H1 (cell line): Measurements from ENCODE around the gene FUBP3. TPM values are rescaled to one million over a fixed set of nuclear protein-coding genes. Genes with fewer than 3 reads are reported as not detected.

Source experiments
- CTCF ChIA-PET: fragments of 300-600 bp; sonication (Branson Sonifier 250); formaldehyde crosslinking; loops from one replicate; lab custom pipeline; 2021; ENCODE audit not compliant: partially characterized antibody; lab: Charles Lee
- POLR2A ChIA-PET: fragments of 300-600 bp; sonication (Branson Sonifier 250); formaldehyde crosslinking; loops from one replicate; lab custom pipeline; 2021; ENCODE audit warnings: inconsistent platforms; ENCODE audit not compliant: partially characterized antibody; lab: Charles Lee
- DNase-seq, 2 experiments: peaks; one replicate each; pipeline versions ENCODE4 v3.0.0 to v3.0.0-alpha.2; 2010 to 2022; ENCODE audit warnings: low spot score in 2 of 2, low read depth in 1 of 2, mixed read lengths in 1 of 2
- FAIRE-seq: peaks from 2 replicates; lab custom pipeline; 2011; peaks lifted over from hg19 to GRCh38; lab: Jason Lieb, UNC
- H2AFZ ChIP-seq: 2 replicates; pipeline ENCODE4 v1.8.1; 2012; ENCODE audit warnings: low read length, inconsistent platforms
- H2AK5ac ChIP-seq: 2 replicates; pipeline ENCODE4 v1.6.1; 2013; ENCODE audit warnings: low read depth, low read length
- H2BK120ac ChIP-seq: replicated peaks from 2 replicates; pipeline ENCODE3; 2013; ENCODE audit warnings: low read depth, low read length, inconsistent platforms
- H2BK12ac ChIP-seq: 2 replicates; pipeline ENCODE4 v1.6.1; 2013; ENCODE audit warnings: low read depth, low read length
- H2BK15ac ChIP-seq: 2 replicates; pipeline ENCODE4 v1.6.1; 2013; ENCODE audit warnings: low read length
- H2BK20ac ChIP-seq: 2 replicates; pipeline ENCODE4 v1.6.1; 2013; ENCODE audit warnings: low read length
- H2BK5ac ChIP-seq: 2 replicates; pipeline ENCODE4 v1.6.1; 2013; ENCODE audit warnings: low read depth, low read length
- H3K14ac ChIP-seq: 2 replicates; pipeline ENCODE4 v1.6.1; 2013; ENCODE audit warnings: inconsistent platforms; ENCODE audit not compliant: insufficient read length
- H3K18ac ChIP-seq: 2 replicates; pipeline ENCODE4 v1.6.1; 2013; ENCODE audit warnings: low read length; ENCODE audit errors: extremely low read depth
- H3K23ac ChIP-seq: 2 replicates; pipeline ENCODE4 v1.6.1; 2013; ENCODE audit warnings: inconsistent platforms; ENCODE audit not compliant: insufficient read length
- H3K23me2 ChIP-seq: 2 replicates; pipeline ENCODE4 v1.6.1; 2013; ENCODE audit warnings: low read depth, low read length
- H3K27ac ChIP-seq: 2 replicates; pipeline ENCODE4 v1.6.1; 2011; ENCODE audit warnings: low read depth, low read length, inconsistent platforms
- H3K27me3 ChIP-seq, 4 experiments: replicated peaks in 1 of 4; 1 replicate in 1 of 4; 2 replicates in 3 of 4; pipeline versions ENCODE4 v1.6.1 to v1.8.1; 2011 to 2013; ENCODE audit warnings: low read length in 3 of 4, mild to moderate bottlenecking in 3 of 4, inconsistent platforms in 2 of 4, mixed read lengths in 2 of 4, moderate library complexity in 1 of 4; ENCODE audit not compliant: control insufficient read depth in 3 of 4, insufficient read depth in 3 of 4; ENCODE audit errors: extremely low read depth in 1 of 4
- H3K36me3 ChIP-seq, 4 experiments: 2 replicates each; pipeline versions ENCODE4 v1.6.1 to v1.8.1; 2011 to 2013; ENCODE audit warnings: mild to moderate bottlenecking in 4 of 4, low read length in 3 of 4, moderate library complexity in 2 of 4, control low read depth in 1 of 4, inconsistent platforms in 1 of 4; ENCODE audit not compliant: insufficient read depth in 4 of 4, control insufficient read depth in 2 of 4
- H3K4ac ChIP-seq: replicated peaks from 2 replicates; pipeline ENCODE3; 2013; ENCODE audit warnings: low read length, low read depth, mixed read lengths, inconsistent platforms; ENCODE audit not compliant: insufficient read length
- H3K4me1 ChIP-seq, 4 experiments: replicated peaks in 1 of 4; 1 replicate in 1 of 4; 2 replicates in 3 of 4; pipeline versions ENCODE4 v1.6.1 to v1.8.1; 2011 to 2013; ENCODE audit warnings: low read length in 3 of 4, inconsistent platforms in 2 of 4, mixed read lengths in 1 of 4; ENCODE audit not compliant: insufficient read depth in 4 of 4, control insufficient read depth in 3 of 4
- H3K4me2 ChIP-seq, 2 experiments: 2 replicates each; pipeline versions ENCODE4 v1.6.1 to v1.8.1; 2011 to 2013; ENCODE audit warnings: low read depth in 2 of 2, low read length in 2 of 2, control low read depth in 1 of 2, inconsistent platforms in 1 of 2, mild to moderate bottlenecking in 1 of 2; ENCODE audit not compliant: insufficient read depth in 1 of 2
- H3K4me3 ChIP-seq, 4 experiments: fragments of 200-600, 300-600 bp in 1 of 4; sonication (generic), shearing (Covaris generic), sonication (Bioruptor Twin) in 1 of 4; 2 replicates each; pipeline versions ENCODE4 v1.5.1 to v1.8.1; 2011 to 2016; ENCODE audit warnings: low read length in 4 of 4, low read depth in 3 of 4, control low read depth in 2 of 4, inconsistent platforms in 2 of 4, mild to moderate bottlenecking in 2 of 4, mixed read lengths in 1 of 4, moderate library complexity in 1 of 4; ENCODE audit not compliant: insufficient read depth in 2 of 4; ENCODE audit errors: extremely low read depth in 1 of 4
- H3K56ac ChIP-seq: replicated peaks from 2 replicates; pipeline ENCODE3; 2013; ENCODE audit warnings: low read depth, mild to moderate bottlenecking, mixed read lengths, low read length, inconsistent platforms; ENCODE audit not compliant: insufficient read length
- H3K79me1 ChIP-seq: 2 replicates; pipeline ENCODE4 v1.6.1; 2013; ENCODE audit warnings: low read depth, low read length, control low read depth
- H3K79me2 ChIP-seq, 2 experiments: 2 replicates each; pipeline versions ENCODE4 v1.6.1 to v1.8.1; 2012 to 2013; ENCODE audit warnings: low read length in 2 of 2, mild to moderate bottlenecking in 2 of 2, inconsistent platforms in 1 of 2; ENCODE audit not compliant: insufficient read depth in 2 of 2, control insufficient read depth in 1 of 2
- H3K9ac ChIP-seq, 4 experiments: replicated peaks in 1 of 4; 1 replicate in 1 of 4; 2 replicates in 3 of 4; pipeline versions ENCODE4 v1.6.1 to v1.8.1; 2011 to 2013; ENCODE audit warnings: low read depth in 3 of 4, low read length in 3 of 4, control low read depth in 2 of 4, mild to moderate bottlenecking in 2 of 4, moderate library complexity in 2 of 4, inconsistent platforms in 1 of 4; ENCODE audit errors: extremely low read depth in 1 of 4
- H3K9me3 ChIP-seq, 2 experiments: 2 replicates each; pipeline versions ENCODE4 v1.6.1 to v1.8.1; 2012 to 2013; ENCODE audit warnings: mild to moderate bottlenecking in 2 of 2, moderate library complexity in 2 of 2, control low read depth in 1 of 2, inconsistent platforms in 1 of 2, low read depth in 1 of 2, low read length in 1 of 2, mixed read lengths in 1 of 2; ENCODE audit not compliant: insufficient read depth in 2 of 2
- H4K20me1 ChIP-seq, 2 experiments: replicated peaks in 1 of 2; 2 replicates each; pipeline versions ENCODE3 to v1.8.1; 2011 to 2013; ENCODE audit warnings: inconsistent platforms in 2 of 2, low read length in 2 of 2, mild to moderate bottlenecking in 1 of 2; ENCODE audit not compliant: insufficient read depth in 2 of 2, control insufficient read depth in 1 of 2
- H4K5ac ChIP-seq: 2 replicates; pipeline ENCODE4 v1.6.1; 2013; ENCODE audit warnings: low read length, low read depth, mixed read lengths, inconsistent platforms; ENCODE audit not compliant: insufficient read length
- H4K8ac ChIP-seq: 2 replicates; pipeline ENCODE4 v1.8.0; 2013; ENCODE audit warnings: mild to moderate bottlenecking, moderate library complexity, low read length, inconsistent platforms; ENCODE audit not compliant: insufficient read depth; ENCODE audit errors: extremely low read depth
- H4K91ac ChIP-seq: replicated peaks from 2 replicates; pipeline ENCODE3; 2013; ENCODE audit warnings: low read length, mixed read lengths, inconsistent platforms; ENCODE audit not compliant: insufficient read length
- MAFK ChIP-seq: IDR thresholded peaks from 2 replicates; pipeline ENCODE4 v1.6.1; 2012; ENCODE audit warnings: low read depth, mild to moderate bottlenecking, improper control_type of control experiment, low read length
- MAX ChIP-seq: IDR thresholded peaks from 2 replicates; pipeline ENCODE4 v1.6.1; 2012; ENCODE audit warnings: inconsistent platforms
- RNF2 ChIP-seq: fragments of 200-900, 300-1000 bp; sonication (generic); IDR thresholded peaks from 2 replicates; pipeline ENCODE4 v1.7.1; 2016; ENCODE audit warnings: borderline replicate concordance, low read depth, mild to moderate bottlenecking, antibody characterized with exemption, low read length; ENCODE audit not compliant: poor library complexity, severe bottlenecking; ENCODE audit errors: missing control alignments
- SIN3A ChIP-seq, 2 experiments: IDR thresholded peaks in 1 of 2; conservative IDR thresholded peaks in 1 of 2; 2 replicates each; pipeline ENCODE4 v1.6.1; 2011 to 2012; ENCODE audit warnings: low read length in 2 of 2, improper control_type of control experiment in 1 of 2, low read depth in 1 of 2, mild to moderate bottlenecking in 1 of 2
- SIX5 ChIP-seq: IDR thresholded peaks from 2 replicates; pipeline ENCODE4 v1.6.1; 2011; ENCODE audit warnings: mild to moderate bottlenecking, low read depth, low read length
- SRF ChIP-seq: IDR thresholded peaks from 2 replicates; pipeline ENCODE4 v1.6.1; 2011; ENCODE audit warnings: mild to moderate bottlenecking, low read depth, low read length, moderate library complexity
- SUZ12 ChIP-seq: fragments of 200-600 bp; sonication (generic); IDR thresholded peaks from 2 replicates; pipeline ENCODE4 v1.6.1; 2012; ENCODE audit warnings: mild to moderate bottlenecking, inconsistent platforms, low read length, moderate library complexity, mixed read lengths
- WGBS, 2 experiments: shearing (Covaris generic) in 1 of 2; methylation state at CpG; one replicate each; pipeline versions ENCODE4 v1.1.6 to v1.1.7; 2013 to 2015; ENCODE audit warnings: low lambda C conversion rate in 2 of 2, mixed read lengths in 2 of 2, inconsistent platforms in 1 of 2, low coverage in 1 of 2, missing lambda C conversion rate in 1 of 2; ENCODE audit not compliant: insufficient replicate concordance in 2 of 2, insufficient coverage in 1 of 2, insufficient read length in 1 of 2; ENCODE audit errors: extremely low coverage in 1 of 2, missing lambda C conversion rate in 1 of 2; 5-methylcytosine and 5-hydroxymethylcytosine counted together
- polyA plus RNA-seq, 7 experiments: library from polyadenylated mRNA; depleted of rRNA in 3 of 7; stranded (reverse) in 5 of 7; unstranded in 2 of 7; fragments of >200 nt in 5 of 7; fragments of 200-250 nt in 2 of 7; gene quantifications; 1 replicate in 5 of 7; 2 replicates in 1 of 7; 4 replicates in 1 of 7; pipeline versions ENCODE4 v1.2.1 to v1.2.3, GENCODE V29; 2011 to 2013; ENCODE audit warnings: missing spikeins in 2 of 7, mixed read lengths in 2 of 7
- total RNA-seq: library from RNA; stranded (reverse); fragmentation: NEBNext Ultra II Directional; extraction: Animal tissue kit (Norgen Biotek cat#: 25700); gene quantifications from 2 replicates; pipeline ENCODE4 v1.2.1, GENCODE V29; 2021

FUBP3 gene
- total and polyA plus RNA-seq, 2 of the 8 experiments (the other 6 are each of a cell fraction or from before 2014, with no cell fraction given) = 23.7 to 76.4 TPM

DNA sequence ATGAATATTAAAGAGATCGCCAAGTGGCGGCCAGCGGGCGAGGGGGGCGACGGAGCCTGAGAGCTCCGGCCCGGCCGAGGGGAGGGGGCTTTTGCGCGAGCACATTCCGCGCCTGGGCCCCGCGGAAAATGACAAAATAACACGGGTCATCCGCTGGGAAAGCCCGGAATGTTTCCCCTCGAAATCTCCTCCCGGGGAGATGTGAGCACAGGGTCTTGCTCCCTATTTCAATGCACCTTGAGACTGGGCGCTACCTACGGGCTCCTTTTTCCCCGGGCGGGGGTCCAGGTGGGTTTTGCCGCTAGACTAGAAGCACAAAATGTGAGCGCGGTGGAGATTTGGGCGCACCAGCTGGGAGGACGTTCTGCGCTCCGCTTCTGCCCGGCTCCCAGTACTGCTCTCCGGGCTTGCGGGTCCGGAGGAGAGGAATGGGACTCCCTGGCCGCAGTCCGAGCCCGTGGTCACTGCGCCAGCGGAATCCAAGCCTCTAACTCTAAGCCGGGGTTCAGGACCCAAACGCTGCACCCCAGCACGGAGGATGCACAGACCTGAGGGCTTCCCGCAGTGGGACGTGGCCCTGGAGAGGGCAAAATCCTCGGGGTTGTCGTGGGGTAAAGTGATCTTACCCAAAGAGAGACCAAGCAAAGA is 82.2 kb downstream of the FUBP3 start:
- no peak overlapping the region for H3K56ac ChIP-seq
- no peak overlapping the region for H3K9ac ChIP-seq
- H2BK5ac ChIP-seq = no peak overlapping the region
- FAIRE-seq (no peak), DNase-seq (peak in 1 of 2 experiments; percentile 79)
- peak overlapping the region; percentile 14 to 62 (median 27); a peak in 6 of 8 replicates for H3K4me3 ChIP-seq
- ChIA-PET CTCF (interaction anchor here (1.1 to 2.7 kb wide), 5 partner anchors 21 to 208 kb away, joined by 3 to 13 read pairs (median 8); no protein-coding TSS in a partner anchor), POLR2A (no interaction called here)
- peak overlapping the region; percentile 90; the same call in 1 of the 2 replicates for H2BK12ac ChIP-seq
- peaks cover 0 to 6% (median 0%) of the 10 kb centered on the region in 4 experiments; a peak in 1 of 8 replicates for H3K36me3 ChIP-seq
- H3K27ac ChIP-seq = no peak overlapping the region
- no peaks in the 10 kb centered on the region for H3K79me2 ChIP-seq
- peaks cover 87 to 100% (median 96%) of the 10 kb centered on the region in 4 experiments for H3K27me3 ChIP-seq
- no peak overlapping the region for H2AK5ac ChIP-seq
- H2BK20ac ChIP-seq = no peak overlapping the region
- no peak overlapping the region for H3K23ac ChIP-seq
- H4K91ac ChIP-seq = no peak overlapping the region
- H3K4me1 ChIP-seq = peaks cover 4 to 40% (median 24%) of the 10 kb centered on the region in 4 experiments
- H4K5ac ChIP-seq = no peak overlapping the region
- no peak overlapping the region for H2BK120ac ChIP-seq
- no peaks in the 10 kb centered on the region for H3K79me1 ChIP-seq
- H4K20me1 ChIP-seq = peaks cover 7 to 18% of the 10 kb centered on the region in 2 experiments
- 5% methylated on average over 47 of the region's 47 CpGs; no CpG with 5 or more reads in 1 of the 2 experiments for WGBS, 2 experiments
- peaks cover 12% of the 10 kb centered on the region; the same call in 1 of the 2 replicates for H3K23me2 ChIP-seq
- TF ChIP-seq SRF (no peak), SUZ12 (peak; percentile 22; the same call in 1 of the 2 replicates), MAFK (no peak), SIN3A (conservative IDR thresholded peaks at IDR 0.05 in 1 of 2, IDR thresholded peaks at IDR 0.05 in 1 of 2; ENCODE audit: low read depth in 1 of 2, low read length in 2 of 2) (no peak), SIX5 (no peak), MAX (0 out of 2 replicates have a peak, but pooled peaks have one; percentile 2), RNF2 (peak; percentile 58)
- H2AFZ ChIP-seq = no peak overlapping the region
- peak overlapping the region; percentile 72 for H4K8ac ChIP-seq
- H3K4ac ChIP-seq = no peak overlapping the region
- peak overlapping the region; percentile 40; the same call in 1 of the 2 replicates for H2BK15ac ChIP-seq
- H3K9me3 ChIP-seq = peaks cover 6 to 8% of the 10 kb centered on the region in 2 experiments; a peak in 3 of 4 replicates
- no peak overlapping the region for H3K14ac ChIP-seq
- peak overlapping the region; percentile 42 for H3K18ac ChIP-seq
- H3K4me2 ChIP-seq = peak overlapping the region; percentile 62 to 74
